Muscle of arm (tissue), 12 donors: ENCODE measurements around the gene FAM241A. TPM values are rescaled to one million over a fixed set of nuclear protein-coding genes. Genes with fewer than 3 reads are reported as not detected.
"Not testable (repeated sequence)": the region's sequence is repeated elsewhere in the genome, so short reads cannot be mapped to it uniquely, and the experiment has no call there.

Source experiments
- DNase-seq: peaks from one replicate; pipeline ENCODE4 v3.0.0-alpha.2; 2013
- polyA plus RNA-seq, 12 donors: library from polyadenylated mRNA; unstranded; fragments of 120-200 nt; gene quantifications; one replicate each; pipeline ENCODE4 v1.2.1, GENCODE V29; 2013; ENCODE audit not compliant: insufficient read length in 12 of 12

FAM241A gene
- polyA plus RNA-seq, 12 donors, result 3.7 to 7.8 (median 4.3) TPM; not detected in 1

- DNase-seq, result no peak
Measured at GRCh38 chr4:112170451-112170993, 25.3 kb downstream of the FAM241A start.

- DNase-seq, result not testable (repeated sequence)
Measured at GRCh38 chr4:112171051-112171763, 26.0 kb downstream of the FAM241A start.

- DNase-seq, result no peak
Measured at GRCh38 chr4:112172180-112172579, 26.9 kb downstream of the FAM241A start.

GRCh38 chr4:112173593-112174558 is 28.6 kb downstream of the FAM241A start:
- no peak for DNase-seq

GRCh38 chr4:112175840-112176239 is 30.6 kb downstream of the FAM241A start:
- DNase-seq, result no peak

GRCh38 chr4:112176596-112176995 is 31.3 kb downstream of the FAM241A start:
- DNase-seq, result no peak

- not testable (repeated sequence) for DNase-seq
Measured at GRCh38 chr4:112178741-112179140, 33.5 kb downstream of the FAM241A start.

- DNase-seq, result no peak
Measured at GRCh38 chr4:112181358-112182000, 36.2 kb downstream of the FAM241A start.

- no peak for DNase-seq
Measured at GRCh38 chr4:112182604-112183003, 37.4 kb downstream of the FAM241A start.

- no peak for DNase-seq
Measured at GRCh38 chr4:112183252-112183651, 38.0 kb downstream of the FAM241A start.

GRCh38 chr4:112184438-112184837 is 39.2 kb downstream of the FAM241A start:
- no peak for DNase-seq

GRCh38 chr4:112185334-112185733 is 40.1 kb downstream of the FAM241A start:
- no peak for DNase-seq

- DNase-seq, result no peak
Measured at GRCh38 chr4:112185740-112186670, 40.8 kb downstream of the FAM241A start.

- DNase-seq, result peak; percentile 10
Measured at GRCh38 chr4:112189754-112190153, 44.5 kb downstream of the FAM241A start.

- DNase-seq, result no peak
Measured at GRCh38 chr4:112190684-112191083, 45.4 kb downstream of the FAM241A start.

- DNase-seq, result no peak
Measured at GRCh38 chr4:112196461-112196860, 51.2 kb downstream of the FAM241A start.

GRCh38 chr4:112199041-112199440 is 53.8 kb downstream of the FAM241A start:
- DNase-seq, result no peak

GRCh38 chr4:112201915-112202505 is 56.8 kb downstream of the FAM241A start:
- DNase-seq, result no peak

- DNase-seq, result no peak
Measured at GRCh38 chr4:112203593-112203992, 58.3 kb downstream of the FAM241A start.

- no peak for DNase-seq
Measured at GRCh38 chr4:112206431-112206830, 61.2 kb downstream of the FAM241A start.
